Endothelial cell of umbilical vein (primary cell): ENCODE results near the gene CD300LB. TPM values are rescaled to one million over a fixed set of nuclear protein-coding genes. Genes with fewer than 3 reads are reported as not detected.

Experiments
- BruUV-seq: library from RNA; stranded (reverse); fragments of 400-500 nt; replicated peaks from 2 replicates; lab custom pipeline; 2021; lab: Mats Ljungman, UMichigan
- CTCF ChIA-PET: fragments of 300-600, 350-600 bp; sonication (Branson Sonifier 250); formaldehyde crosslinking; loops from one replicate; lab custom pipeline; 2021; ENCODE audit warnings: antibody characterized with exemption, inconsistent platforms; lab: Charles Lee
- POLR2A ChIA-PET: fragments of 300-600, 350-600 bp; sonication (Branson Sonifier 250); formaldehyde crosslinking; loops from one replicate; lab custom pipeline; 2021; ENCODE audit warnings: antibody characterized with exemption, inconsistent platforms; lab: Charles Lee
- DNase-seq: peaks from one replicate; pipeline ENCODE4 v3.0.0-alpha.2; 2011; ENCODE audit warnings: low read depth, low spot score
- FAIRE-seq: peaks from 2 replicates; lab custom pipeline; 2011; peaks lifted over from hg19 to GRCh38; lab: Jason Lieb, UNC
- H2AFZ ChIP-seq: 2 replicates; pipeline ENCODE4 v1.6.0; 2012; ENCODE audit warnings: low read depth, low read length, control low read depth, inconsistent platforms
- H3K27ac ChIP-seq: 2 replicates; pipeline ENCODE4 v1.5.1; 2011; ENCODE audit warnings: low read depth, mild to moderate bottlenecking, control low read depth, low read length, moderate library complexity; ENCODE audit not compliant: insufficient read depth
- H3K27me3 ChIP-seq, 2 experiments: 2 replicates each; pipeline versions ENCODE4 v1.6.0 to v1.6.1; 2011; ENCODE audit warnings: low read length in 2 of 2, mixed read lengths in 1 of 2; ENCODE audit not compliant: control insufficient read depth in 2 of 2, insufficient read depth in 2 of 2
- H3K36me3 ChIP-seq, 2 experiments: 2 replicates in 1 of 2; 3 replicates in 1 of 2; pipeline ENCODE4 v1.5.1; 2011; ENCODE audit warnings: low read length in 2 of 2, mild to moderate bottlenecking in 1 of 2, moderate library complexity in 1 of 2; ENCODE audit not compliant: control insufficient read depth in 2 of 2, insufficient read depth in 2 of 2; ENCODE audit errors: extremely low read depth in 1 of 2
- H3K4me1 ChIP-seq: 3 replicates; pipeline ENCODE4 v1.5.1; 2011; ENCODE audit warnings: mild to moderate bottlenecking, low read length; ENCODE audit not compliant: control insufficient read depth, insufficient read depth; ENCODE audit errors: extremely low read depth
- H3K4me2 ChIP-seq: 2 replicates; pipeline ENCODE4 v1.6.1; 2011; ENCODE audit warnings: low read length, control low read depth, mixed read lengths; ENCODE audit not compliant: insufficient read depth
- H3K4me3 ChIP-seq, 3 experiments: fragments of 200-600 bp in 1 of 3; sonication (generic), shearing (Covaris generic) in 1 of 3; replicated peaks in 1 of 3; 2 replicates each; pipeline ENCODE4 v1.5.1; 2011 to 2016; ENCODE audit warnings: control low read depth in 3 of 3, low read length in 3 of 3, mild to moderate bottlenecking in 2 of 3, inconsistent platforms in 1 of 3, low read depth in 1 of 3, moderate library complexity in 1 of 3; ENCODE audit not compliant: insufficient read depth in 1 of 3
- H3K79me2 ChIP-seq: 2 replicates; pipeline ENCODE4 v1.6.0; 2012; ENCODE audit warnings: low read length, inconsistent platforms; ENCODE audit not compliant: control insufficient read depth, insufficient read depth
- H3K9ac ChIP-seq: replicated peaks from 2 replicates; pipeline ENCODE3; 2011; ENCODE audit warnings: low read length, control low read depth; ENCODE audit not compliant: insufficient read depth; ENCODE audit errors: extremely low read depth
- H3K9me1 ChIP-seq: replicated peaks from 3 replicates; pipeline ENCODE4 v1.6.0; 2011; ENCODE audit warnings: mild to moderate bottlenecking, low read length; ENCODE audit not compliant: control insufficient read depth, insufficient read depth; ENCODE audit errors: extremely low read depth
- H3K9me3 ChIP-seq: replicated peaks from 2 replicates; pipeline ENCODE4 v1.5.1; 2012; ENCODE audit warnings: low read length, inconsistent platforms; ENCODE audit not compliant: control insufficient read depth, insufficient read depth
- H4K20me1 ChIP-seq: replicated peaks from 2 replicates; pipeline ENCODE3; 2011; ENCODE audit warnings: mild to moderate bottlenecking, low read length; ENCODE audit not compliant: control insufficient read depth, insufficient read depth; ENCODE audit errors: extremely low read depth
- CTCF ChIP-seq, 2 donors: IDR thresholded peaks; 1 replicate in 1 of 2; 2 replicates in 1 of 2; pipeline ENCODE4 v1.5.1; 2011; ENCODE audit warnings: low read length in 2 of 2, mild to moderate bottlenecking in 2 of 2, moderate library complexity in 2 of 2, control low read depth in 1 of 2, inconsistent platforms in 1 of 2, low read depth in 1 of 2; ENCODE audit not compliant: insufficient read depth in 1 of 2; ENCODE audit errors: extremely low read depth in 1 of 2
- EZH2 ChIP-seq: IDR thresholded peaks from 2 replicates; pipeline ENCODE4 v1.6.1; 2012; ENCODE audit warnings: borderline replicate concordance, low read depth, mild to moderate bottlenecking, moderate library complexity, low read length, inconsistent platforms; ENCODE audit not compliant: severe bottlenecking
- FOS ChIP-seq: IDR thresholded peaks from 2 replicates; pipeline ENCODE4 v1.6.1; 2011; ENCODE audit warnings: mild to moderate bottlenecking, low read length, moderate library complexity, borderline replicate concordance; ENCODE audit not compliant: insufficient read depth
- GATA2 ChIP-seq: IDR thresholded peaks from 2 replicates; pipeline ENCODE4 v1.7.0; 2011; ENCODE audit warnings: low read depth, mild to moderate bottlenecking, moderate library complexity, mixed read lengths, low read length; ENCODE audit not compliant: insufficient read length, insufficient read depth
- JUN ChIP-seq: IDR thresholded peaks from 2 replicates; pipeline ENCODE4 v1.6.1; 2011; ENCODE audit warnings: borderline replicate concordance, low read depth; ENCODE audit not compliant: insufficient read length, insufficient read depth
- MYC ChIP-seq: IDR thresholded peaks from one replicate; pipeline ENCODE4 v1.6.1; 2011; ENCODE audit warnings: mild to moderate bottlenecking, low read depth, low read length
- POLR2A ChIP-seq: IDR thresholded peaks from 2 replicates; pipeline ENCODE4 v1.6.1; 2012; ENCODE audit warnings: low read depth, mild to moderate bottlenecking, control low read depth, low read length
- POLR2AphosphoS5 ChIP-seq: IDR thresholded peaks from 2 replicates; pipeline ENCODE4 v1.6.1; 2012; ENCODE audit warnings: low read depth, mild to moderate bottlenecking, control low read depth, low read length, moderate library complexity; ENCODE audit not compliant: insufficient read depth
- dilution Hi-C: fragments of 300-500 bp; cut with MboI; formaldehyde crosslinking; loops from one replicate; pipeline ENCODE4 v1.15.0; 2019; ENCODE audit warnings: low sequenced_read_pairs; ENCODE audit not compliant: extremely low pct_ligation_motif_present
- intact Hi-C: fragments of 100-400 bp; cut with micrococcal nuclease; formaldehyde crosslinking; loops from one replicate; pipeline ENCODE4 v1.10.0; 2022
- polyA plus RNA-seq, 4 experiments: library from polyadenylated mRNA; depleted of rRNA in 3 of 4; stranded (reverse) in 3 of 4; unstranded in 1 of 4; fragments of >200 nt; gene quantifications; 2 replicates each; pipeline versions ENCODE4 v1.2.1 to v1.2.3, GENCODE V29; 2011 to 2012; ENCODE audit warnings: missing spikeins in 1 of 4
- total RNA-seq: library from RNA; stranded (reverse); gene quantifications from 2 replicates; pipeline ENCODE4 v1.2.3, GENCODE V29; 2021
- TF ChIP-seq, protein P1 (sequence below): IDR thresholded peaks from 2 replicates; pipeline ENCODE4 v1.6.1; 2011; ENCODE audit not compliant: insufficient read depth, insufficient read length

Gene CD300LB
- total and polyA plus RNA-seq, 2 donors (not counting 3 experiments of a cell fraction or from before 2014, with no cell fraction given) = not detected

DNA sequence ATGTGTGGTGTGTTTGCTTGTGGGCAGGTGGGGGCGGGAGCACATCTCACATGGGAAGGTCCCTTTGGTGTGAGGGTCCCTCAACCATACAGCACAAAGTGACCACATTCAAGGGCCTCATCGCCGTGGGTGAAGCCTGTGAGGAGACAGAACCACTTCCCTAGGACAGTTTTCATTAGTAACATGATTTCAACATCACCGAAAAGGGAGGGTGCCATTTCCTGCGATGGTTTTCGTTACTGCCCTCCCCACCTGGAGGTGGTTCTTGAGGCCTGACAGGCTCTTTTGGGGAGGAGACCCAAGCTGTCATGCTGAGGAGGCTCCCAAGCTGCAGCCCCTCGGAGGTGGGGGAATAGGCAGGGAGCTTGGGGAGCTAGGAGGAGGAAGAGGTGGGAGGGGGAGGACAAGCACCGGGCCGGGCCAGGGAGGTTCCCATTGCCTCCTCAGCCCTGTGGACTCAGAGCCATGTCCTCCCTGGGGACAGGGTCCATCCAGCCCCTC is 9.5 kb downstream of the CD300LB start:
- Histone ChIP-seq H3K4me2 (no peak overlapping the region), H3K9me3 (peaks cover 2% of the 10 kb centered on the region), H3K9me1 (no peaks in the 10 kb centered on the region), H2AFZ (no peak overlapping the region), H3K79me2 (no peaks in the 10 kb centered on the region), H3K9ac (no peak overlapping the region), H3K27ac (no peak overlapping the region), H4K20me1 (no peaks in the 10 kb centered on the region), H3K27me3 (no peaks in the 10 kb centered on the region), H3K4me3 (no peak overlapping the region), H3K36me3 (no peaks in the 10 kb centered on the region), H3K4me1 (no peaks in the 10 kb centered on the region)
- no peak for TF ChIP-seq POLR2A
- no peak for TF ChIP-seq FOS
- no peak for TF ChIP-seq JUN
- TF ChIP-seq, protein P1, sequence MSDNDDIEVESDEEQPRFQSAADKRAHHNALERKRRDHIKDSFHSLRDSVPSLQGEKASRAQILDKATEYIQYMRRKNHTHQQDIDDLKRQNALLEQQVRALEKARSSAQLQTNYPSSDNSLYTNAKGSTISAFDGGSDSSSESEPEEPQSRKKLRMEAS = no peak
- no peak for TF ChIP-seq MYC
- TF ChIP-seq GATA2 = no peak
- TF ChIP-seq POLR2AphosphoS5 = no peak
- no peak for TF ChIP-seq EZH2
- TF ChIP-seq CTCF (IDR thresholded peaks at IDR 0.05; ENCODE audit: extremely low read depth in 1 of 2, insufficient read depth in 1 of 2, low read depth in 1 of 2, low read length in 2 of 2) = no peak
- no peak for FAIRE-seq
- DNase-seq = no peak
- ChIA-PET CTCF (no interaction called here), POLR2A (no interaction called here)
- no TSS peak for BruUV-seq
- intact Hi-C loops (no loop called here), dilution Hi-C loops (no loop called here)
